HG03378 (cell line): ENCODE results near the gene ARMS2.

Experiments
- ATAC-seq: cut with Tn5 transposase; IDR thresholded peaks from one replicate; pipeline ENCODE4 v1.9.1; 2021; ENCODE audit warnings: mild to moderate bottlenecking, moderate library complexity; ENCODE audit not compliant: unreplicated experiment

The ARMS2 gene

GRCh38 chr10:122492999-122493481, 38.6 kb downstream of the ARMS2 start:
- no peak for ATAC-seq

DNA sequence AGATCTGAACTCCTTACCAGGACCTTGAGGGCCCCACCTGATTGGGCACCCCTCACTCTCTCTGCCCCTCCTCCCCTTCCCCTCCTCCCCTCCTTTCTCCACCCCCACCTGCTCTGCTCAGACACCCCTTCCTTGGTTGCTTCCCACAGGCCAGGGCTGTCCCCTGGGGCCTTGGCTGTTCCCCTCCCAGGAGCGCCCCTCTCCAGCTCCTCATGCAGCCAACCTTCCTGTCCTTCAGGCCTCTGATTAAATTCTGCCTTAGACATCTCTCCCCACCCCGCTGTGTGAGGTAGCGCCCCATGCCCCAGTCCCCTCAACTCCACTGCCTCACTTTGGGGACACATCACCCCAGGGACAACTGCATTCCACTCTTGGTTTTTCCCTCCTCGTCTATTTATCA, 39.3 kb downstream of the ARMS2 start:
- no peak for ATAC-seq

DNA sequence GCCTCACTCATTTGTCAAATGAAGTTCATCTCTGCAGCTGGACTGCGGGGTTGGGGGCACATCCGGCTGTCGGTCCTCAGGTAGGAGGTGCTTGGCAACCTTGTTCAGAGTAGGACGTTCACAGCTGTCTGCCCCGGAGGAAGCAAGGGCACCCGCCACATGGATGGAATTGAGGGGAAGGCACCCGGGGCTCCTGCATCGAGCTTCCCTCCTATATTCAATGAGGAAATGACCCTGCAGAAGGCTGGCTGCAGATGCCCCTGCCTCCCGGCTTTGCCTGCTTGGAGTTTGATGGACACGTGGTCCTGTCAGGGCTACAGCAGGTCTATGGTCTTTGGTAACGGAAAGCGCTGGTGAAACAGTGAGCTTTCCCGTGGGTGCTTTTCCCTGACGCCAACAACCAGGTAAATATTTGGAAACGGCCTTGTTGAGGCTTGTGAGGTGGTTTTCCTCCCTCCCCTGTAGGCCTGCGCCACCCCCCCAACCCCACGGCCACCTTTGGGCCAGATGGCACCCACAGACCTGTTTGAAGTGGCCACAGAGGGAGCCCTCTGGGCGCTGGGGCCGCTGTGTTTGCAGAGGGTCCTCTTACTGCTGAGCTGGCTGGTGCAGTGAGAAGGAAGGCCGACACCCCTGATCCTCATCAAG, 39.8 kb downstream of the ARMS2 start:
- ATAC-seq = no peak

DNA sequence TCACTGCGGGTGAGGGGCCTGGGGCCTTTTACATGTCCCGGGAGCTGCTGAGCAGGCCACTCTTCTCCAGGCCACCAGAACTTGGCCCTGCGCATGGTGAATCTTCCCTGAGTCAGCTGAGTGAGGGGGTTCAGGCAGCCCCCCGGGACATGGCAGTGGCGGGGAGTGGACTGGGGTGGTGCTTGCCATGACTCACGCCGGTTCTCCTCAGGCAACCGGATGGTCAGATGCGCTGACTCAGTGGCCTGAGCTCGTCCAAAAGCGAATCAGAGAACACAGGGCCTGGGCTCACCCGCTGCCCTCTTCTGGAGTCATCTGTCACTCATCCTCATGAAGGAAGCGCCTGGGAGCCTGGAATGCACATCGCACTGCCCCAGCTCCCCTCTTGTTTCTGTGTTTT, 40.4 kb downstream of the ARMS2 start:
- ATAC-seq = no peak

DNA sequence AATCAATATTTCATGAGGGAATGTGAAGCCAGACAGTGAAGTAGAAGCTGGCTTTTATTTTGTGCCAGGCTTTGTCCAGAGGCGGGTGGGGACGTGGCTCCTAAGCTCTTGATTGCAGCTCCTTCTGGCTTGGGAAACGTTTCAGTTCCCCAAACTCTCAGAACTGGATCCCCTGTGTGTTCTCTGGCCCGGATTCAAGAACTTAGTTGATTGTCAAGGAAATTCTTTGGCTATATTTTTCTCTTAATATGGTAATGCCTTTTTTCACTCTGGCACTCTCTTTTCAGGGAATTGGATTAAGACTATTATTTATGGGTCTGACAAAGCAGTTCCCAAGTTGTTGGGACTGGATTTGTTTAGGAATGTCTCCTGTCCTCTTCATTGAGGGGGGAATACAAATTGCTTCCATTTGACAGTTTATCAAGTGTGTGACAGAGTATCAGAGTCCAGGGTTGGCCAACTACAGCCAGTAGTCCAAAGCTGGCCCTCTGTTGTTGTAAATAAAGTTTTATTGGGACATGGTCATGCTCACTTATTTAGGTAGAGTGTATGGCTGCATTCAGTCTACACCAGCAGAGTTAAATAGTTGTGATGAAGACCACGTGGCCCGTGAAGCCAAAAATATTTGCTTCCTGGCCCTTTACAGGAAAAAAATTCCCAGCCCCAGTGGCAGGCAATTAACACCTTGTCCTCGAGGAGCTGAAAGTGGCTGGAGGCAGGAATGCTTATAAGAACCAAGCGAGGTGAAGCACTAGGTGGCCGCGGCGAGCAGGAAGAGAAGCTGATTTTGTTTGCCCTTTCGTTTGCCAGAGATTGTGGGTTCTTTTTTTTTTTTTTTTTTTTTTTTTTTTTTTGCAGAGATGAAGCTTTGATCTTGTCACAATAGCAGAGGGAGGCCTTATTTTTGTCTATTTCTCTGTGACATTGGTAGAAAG, 41.2 kb downstream of the ARMS2 start:
- no peak for ATAC-seq

GRCh38 chr10:122497241-122497640, 42.8 kb downstream of the ARMS2 start:
- no peak for ATAC-seq

DNA sequence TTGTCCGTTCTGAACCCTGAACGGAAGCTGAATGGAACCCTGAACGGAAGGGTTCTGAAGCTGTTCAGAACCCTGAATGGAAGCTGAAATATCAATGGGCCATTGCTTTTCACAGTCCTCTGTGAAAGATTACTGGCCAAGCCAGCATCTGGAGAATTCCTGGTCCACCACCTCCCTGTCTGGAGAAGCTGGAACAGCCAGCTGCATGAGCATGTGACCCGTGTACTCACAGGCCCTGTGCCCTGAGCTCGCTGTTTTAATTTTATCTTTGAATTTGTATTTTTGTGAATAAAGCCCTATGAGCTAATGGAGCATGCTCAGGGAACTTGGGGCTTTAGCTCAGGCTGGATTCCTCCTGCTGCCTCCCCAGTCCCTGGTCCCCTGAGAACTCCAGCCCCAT, 44.1 kb downstream of the ARMS2 start:
- no peak for ATAC-seq

- ATAC-seq = no peak
Measured at GRCh38 chr10:122499012-122499411, 44.6 kb downstream of the ARMS2 start.

- no peak for ATAC-seq
Measured at GRCh38 chr10:122499491-122499941, 45.1 kb downstream of the ARMS2 start.

- no peak for ATAC-seq
Measured at GRCh38 chr10:122500194-122500593, 45.7 kb downstream of the ARMS2 start.

DNA sequence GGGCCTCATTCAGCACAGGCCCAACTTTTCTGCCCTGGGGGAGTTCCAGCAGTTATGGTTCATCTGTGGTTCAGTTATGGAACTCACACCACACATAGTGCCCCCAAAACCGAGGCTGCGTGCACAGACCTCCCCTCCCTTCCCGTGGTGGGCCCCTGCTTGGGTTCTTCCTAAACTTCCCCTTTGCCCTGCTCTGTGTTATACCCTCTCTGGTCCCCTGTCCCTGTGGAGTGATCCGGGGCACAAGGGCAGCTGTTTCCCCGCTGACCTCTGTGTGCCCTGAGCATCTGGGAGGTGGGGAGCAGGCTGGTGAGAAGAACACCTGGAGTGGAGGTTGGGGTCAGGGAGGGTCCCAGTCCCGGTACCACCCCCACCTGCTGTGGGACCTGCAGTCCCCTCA, 46.3 kb downstream of the ARMS2 start:
- no peak for ATAC-seq

DNA sequence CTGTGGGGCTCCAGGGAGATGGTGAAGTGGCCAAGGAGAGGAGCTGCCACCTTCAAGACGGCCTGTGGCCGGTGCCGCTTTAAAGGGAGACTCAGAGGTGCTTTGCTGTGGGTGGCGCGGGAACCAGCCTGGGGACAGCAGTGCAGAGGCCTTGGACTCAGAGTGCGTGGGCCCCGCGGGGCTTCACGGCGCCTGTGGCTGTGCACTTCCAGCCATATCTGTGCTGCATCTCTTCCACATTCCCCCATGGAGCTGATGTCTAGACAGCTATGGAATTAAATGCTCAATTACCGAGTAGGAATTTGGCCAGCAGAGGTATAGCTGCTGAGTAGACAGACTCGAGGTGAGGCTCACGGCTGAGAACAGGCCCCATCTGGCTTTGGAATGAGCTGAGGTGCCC, 48.6 kb downstream of the ARMS2 start:
- ATAC-seq = no peak

DNA sequence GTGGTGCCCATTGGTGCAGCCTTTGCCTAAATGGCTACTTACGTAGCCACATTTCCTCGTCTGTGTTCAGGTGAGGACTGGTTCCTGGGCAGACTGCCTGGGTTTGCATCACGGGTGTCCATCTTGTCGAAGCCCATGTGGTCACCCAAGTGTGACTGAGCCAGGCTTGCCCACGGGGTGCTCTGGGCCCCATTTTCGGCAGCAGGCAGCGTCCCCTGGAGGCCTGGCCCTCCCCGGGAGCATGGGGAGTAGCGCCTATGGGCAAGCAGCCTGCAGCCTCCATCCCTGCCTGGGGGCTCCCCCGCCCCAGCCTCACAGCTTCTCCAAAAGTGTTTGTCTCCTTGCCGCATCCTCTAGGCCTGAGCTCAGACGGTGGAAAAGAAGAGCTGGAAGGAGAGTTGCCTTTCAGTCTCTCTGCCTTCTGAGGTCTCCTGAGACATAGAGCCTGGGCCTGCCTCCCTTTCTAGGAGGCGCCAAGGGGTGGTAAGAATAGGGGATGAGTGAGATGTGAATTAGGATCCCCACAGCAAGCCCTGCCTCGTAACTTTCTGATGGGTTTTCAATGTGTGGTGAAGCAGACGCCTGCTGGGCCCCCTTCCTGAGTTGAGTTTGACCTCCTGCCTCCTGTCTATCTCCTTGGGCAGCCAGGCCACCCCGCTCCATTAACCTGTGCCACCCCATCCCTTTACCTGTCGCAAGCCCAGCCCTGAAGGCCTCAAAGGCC, 49.6 kb downstream of the ARMS2 start:
- ATAC-seq = no peak

GRCh38 chr10:122504610-122504950, 50.1 kb downstream of the ARMS2 start:
- ATAC-seq = no peak

- ATAC-seq = no peak
Measured at GRCh38 chr10:122505011-122505410, 50.6 kb downstream of the ARMS2 start.

- no peak for ATAC-seq
Measured at GRCh38 chr10:122505885-122506645, 51.6 kb downstream of the ARMS2 start.
